ENCODE data around the gene CACTIN. TPM values are rescaled to one million over a fixed set of nuclear protein-coding genes. Genes with fewer than 3 reads are reported as not detected.

Gene CACTIN
- total RNA-seq, 1 donor from 2014 or later, result 38.9 TPM

DNA sequence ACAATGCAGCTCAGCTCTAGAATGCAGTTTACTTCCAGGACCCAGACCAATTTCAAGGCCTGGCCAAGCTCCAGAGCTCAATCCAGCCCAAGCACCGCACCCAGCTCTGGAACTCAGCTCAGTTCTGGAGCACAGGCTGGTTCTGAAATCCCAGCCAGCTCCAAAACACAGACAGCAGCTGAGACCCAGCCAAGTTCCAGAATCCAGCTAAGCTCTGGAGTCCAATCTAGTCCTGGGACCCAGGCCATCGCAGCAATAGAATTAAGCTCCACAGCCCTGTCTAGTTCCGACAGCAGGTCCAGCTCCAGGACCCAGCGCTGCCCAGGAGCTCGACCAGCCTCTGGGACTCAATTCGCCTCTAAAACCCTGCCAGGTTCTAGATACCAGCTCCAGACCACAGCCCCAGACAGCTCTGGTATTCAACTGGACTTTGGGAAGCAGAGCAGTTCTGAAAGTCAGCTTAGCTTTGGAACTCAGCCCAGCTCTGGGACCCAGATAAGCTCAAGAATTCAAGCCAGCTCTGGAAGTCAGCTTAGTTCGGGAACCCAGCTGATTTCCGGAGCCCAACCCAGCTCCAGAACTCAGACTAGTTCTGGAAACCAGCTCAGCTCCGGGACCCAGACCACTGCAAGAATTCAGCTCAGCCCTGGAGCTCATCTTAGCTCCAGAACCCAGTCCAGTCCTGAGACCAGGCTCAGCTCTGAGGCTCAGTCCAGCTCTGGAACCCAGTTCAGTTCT lies 34.5 kb downstream of the CACTIN start:
- H3K4me3 ChIP-seq (ENCODE audit: low read depth, low read length), result no peak overlapping the region
- TF ChIP-seq, protein P1, sequence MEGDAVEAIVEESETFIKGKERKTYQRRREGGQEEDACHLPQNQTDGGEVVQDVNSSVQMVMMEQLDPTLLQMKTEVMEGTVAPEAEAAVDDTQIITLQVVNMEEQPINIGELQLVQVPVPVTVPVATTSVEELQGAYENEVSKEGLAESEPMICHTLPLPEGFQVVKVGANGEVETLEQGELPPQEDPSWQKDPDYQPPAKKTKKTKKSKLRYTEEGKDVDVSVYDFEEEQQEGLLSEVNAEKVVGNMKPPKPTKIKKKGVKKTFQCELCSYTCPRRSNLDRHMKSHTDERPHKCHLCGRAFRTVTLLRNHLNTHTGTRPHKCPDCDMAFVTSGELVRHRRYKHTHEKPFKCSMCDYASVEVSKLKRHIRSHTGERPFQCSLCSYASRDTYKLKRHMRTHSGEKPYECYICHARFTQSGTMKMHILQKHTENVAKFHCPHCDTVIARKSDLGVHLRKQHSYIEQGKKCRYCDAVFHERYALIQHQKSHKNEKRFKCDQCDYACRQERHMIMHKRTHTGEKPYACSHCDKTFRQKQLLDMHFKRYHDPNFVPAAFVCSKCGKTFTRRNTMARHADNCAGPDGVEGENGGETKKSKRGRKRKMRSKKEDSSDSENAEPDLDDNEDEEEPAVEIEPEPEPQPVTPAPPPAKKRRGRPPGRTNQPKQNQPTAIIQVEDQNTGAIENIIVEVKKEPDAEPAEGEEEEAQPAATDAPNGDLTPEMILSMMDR (conservative IDR thresholded peaks at IDR 0.05; ENCODE audit: low read depth, low read length), result no peak
- DNase-seq (ENCODE audit: low read depth), result no peak

DNA sequence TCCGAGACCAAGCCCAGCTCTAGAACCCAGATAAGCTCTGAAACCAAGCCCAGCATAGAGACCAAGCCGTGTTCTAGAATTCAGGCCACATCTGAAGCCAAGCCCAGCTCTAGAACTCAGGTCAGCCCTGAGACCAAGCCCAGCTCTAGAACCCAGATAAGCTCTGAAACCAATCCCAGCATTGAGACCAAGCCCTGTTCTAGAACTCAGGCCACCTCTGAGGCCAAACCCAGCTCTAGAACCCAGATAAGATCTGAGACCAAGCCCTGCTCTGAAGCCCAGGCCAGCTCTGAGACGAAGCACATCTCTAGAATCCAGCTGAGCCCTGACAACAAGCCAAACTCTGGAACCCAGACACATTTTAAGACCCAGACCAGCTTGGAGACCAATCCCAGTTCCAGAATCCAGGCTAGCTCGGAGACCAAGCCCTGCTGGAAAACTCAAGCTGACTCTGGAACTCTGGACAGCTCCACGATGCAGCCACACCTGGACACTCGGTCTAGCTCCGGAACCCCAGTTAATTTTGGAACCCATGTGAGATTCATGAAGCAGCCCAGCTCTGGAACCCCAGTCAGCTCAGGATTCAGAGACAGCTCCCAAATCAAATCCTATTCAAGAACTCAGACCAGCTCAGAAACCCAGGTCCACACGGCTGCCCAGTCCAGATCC lies 35.5 kb downstream of the CACTIN start:
- no peak for DNase-seq (ENCODE audit: low read depth)
- TF ChIP-seq, protein P1 (conservative IDR thresholded peaks at IDR 0.05; ENCODE audit: low read depth, low read length), result no peak

DNA sequence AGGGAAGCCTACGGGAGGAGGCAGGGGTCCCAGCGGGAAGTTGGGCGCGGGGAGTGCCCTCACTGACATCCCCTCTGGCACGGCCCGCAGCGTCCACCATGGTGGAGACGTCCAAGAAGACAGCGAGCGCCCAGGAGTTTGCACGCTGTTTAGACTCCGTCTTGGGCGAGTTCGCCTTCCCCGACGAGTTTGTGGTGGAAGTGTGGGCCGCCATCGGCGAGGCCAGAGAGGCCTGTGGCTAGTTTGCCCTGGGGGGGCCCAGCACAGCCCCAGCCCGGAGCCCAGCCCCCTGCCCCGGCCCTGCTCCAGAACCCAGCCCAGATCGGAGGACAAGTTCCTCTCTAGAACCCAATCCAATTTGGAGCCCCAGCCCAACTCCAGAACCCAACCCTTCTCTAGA lies 36.6 kb downstream of the CACTIN start:
- no peak overlapping the region for H3K4me3 ChIP-seq (ENCODE audit: low read depth, low read length)
- DNase-seq (ENCODE audit: low read depth), result no peak
- TF ChIP-seq, protein P1 (conservative IDR thresholded peaks at IDR 0.05; ENCODE audit: low read depth, low read length), result no peak

More for the DNA sequence above, 35.5 kb downstream of the CACTIN start:
- no peak overlapping the region for H3K4me3 ChIP-seq (ENCODE audit: low read depth, low read length)

DNA sequence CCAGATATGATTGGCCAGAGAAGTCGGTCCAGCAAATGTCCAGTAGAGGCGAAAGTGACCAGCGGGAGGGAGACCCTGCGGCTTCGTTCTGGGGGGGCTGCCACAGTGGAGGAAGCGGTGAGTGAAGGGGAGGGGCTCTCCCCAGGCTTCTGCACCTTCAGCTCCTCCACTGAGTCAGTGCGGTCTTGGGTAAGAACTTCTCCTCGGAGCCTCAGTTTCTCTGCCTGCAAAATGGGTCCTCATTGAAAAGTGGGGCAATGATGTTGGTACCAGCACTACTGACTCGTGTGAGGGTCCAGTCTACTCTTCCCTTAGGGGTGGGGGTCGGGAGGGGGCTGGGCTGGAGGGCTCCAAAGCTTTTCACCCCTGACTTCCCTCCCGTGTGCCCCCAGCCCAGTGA lies 37.2 kb downstream of the CACTIN start:
- DNase-seq (ENCODE audit: low read depth), result no peak
- H3K4me3 ChIP-seq (ENCODE audit: low read depth, low read length), result no peak overlapping the region
- TF ChIP-seq, protein P1 (conservative IDR thresholded peaks at IDR 0.05; ENCODE audit: low read depth, low read length), result no peak

DNA sequence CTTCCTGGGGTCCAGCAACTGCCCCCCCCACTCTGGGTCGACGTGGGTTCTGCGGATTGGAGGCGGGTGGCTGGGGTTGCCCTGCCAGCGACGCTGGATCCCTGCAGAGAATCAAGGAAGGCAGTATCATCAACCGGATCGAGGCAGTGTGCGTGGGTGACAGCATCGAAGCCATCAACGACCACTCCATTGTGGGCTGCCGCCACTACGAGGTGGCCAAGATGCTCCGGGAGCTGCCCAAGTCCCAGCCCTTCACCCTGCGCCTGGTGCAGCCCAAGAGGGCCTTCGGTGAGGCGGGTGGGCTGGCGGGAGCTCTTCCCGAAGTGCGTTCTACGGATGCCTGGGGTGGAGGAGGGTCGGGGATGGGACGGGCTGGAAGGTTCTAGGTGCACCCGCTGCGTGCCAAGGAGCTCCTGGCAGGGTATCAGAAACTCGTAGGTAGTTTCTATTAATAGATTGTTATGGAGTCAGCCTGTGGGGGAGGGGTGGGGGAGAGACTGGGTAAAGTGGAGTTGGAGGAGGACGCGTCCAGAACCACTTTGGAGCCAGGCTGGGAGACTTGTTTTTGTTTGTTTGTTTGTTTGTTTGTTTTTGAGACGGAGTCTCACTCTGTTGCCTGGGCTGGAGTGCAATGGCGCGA lies 39.8 kb downstream of the CACTIN start:
- DNase-seq (ENCODE audit: low read depth), result no peak
- TF ChIP-seq, protein P1 (conservative IDR thresholded peaks at IDR 0.05; ENCODE audit: low read depth, low read length), result no peak

DNA sequence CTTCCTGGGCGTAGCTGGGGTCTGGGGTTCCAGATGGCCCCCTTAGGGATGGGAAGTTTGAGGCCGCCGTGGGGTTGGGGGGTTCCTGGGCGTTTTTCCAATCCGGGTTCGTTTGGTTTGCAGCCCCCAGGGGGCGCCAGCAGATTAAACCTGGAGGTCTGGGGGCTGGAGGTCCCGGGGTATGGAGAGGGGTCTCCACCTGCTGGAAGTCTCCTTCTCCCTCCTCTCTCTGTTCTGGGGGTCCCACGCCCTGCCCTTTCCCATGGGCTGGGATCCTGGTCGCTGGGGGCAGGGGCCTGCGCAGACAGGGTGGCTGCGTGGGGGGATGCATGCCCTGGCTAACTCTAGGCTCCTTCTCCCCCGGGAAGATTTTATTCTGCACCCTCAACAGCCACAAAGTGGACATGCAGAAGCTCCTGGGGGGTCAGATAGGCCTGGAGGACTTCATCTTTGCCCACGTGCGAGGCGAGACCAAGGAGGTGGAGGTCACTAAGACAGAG lies 40.4 kb downstream of the CACTIN start:
- TF ChIP-seq, protein P1 (conservative IDR thresholded peaks at IDR 0.05; ENCODE audit: low read depth, low read length), result peak; percentile 57
- H3K4me3 ChIP-seq (ENCODE audit: low read depth, low read length), result no peak overlapping the region
- no peak for DNase-seq (ENCODE audit: low read depth)

More for the DNA sequence above, 39.8 kb downstream of the CACTIN start:
- no peak overlapping the region for H3K4me3 ChIP-seq (ENCODE audit: low read depth, low read length)

Data from epithelial cell of proximal tubule (primary cell).